Neural cell (in vitro differentiated cells): Measurements from ENCODE around the gene PCDH9. TPM values are rescaled to one million over a fixed set of nuclear protein-coding genes. Genes with fewer than 3 reads are reported as not detected.

Source experiments
- H2AFZ ChIP-seq: fragments of 200-600, 300-800 bp; sonication (generic), shearing (Covaris generic); 2 replicates; pipeline ENCODE4 v1.6.0; 2014; ENCODE audit warnings: low read depth, mild to moderate bottlenecking, antibody characterized with exemption, low read length, moderate library complexity
- H3F3A ChIP-seq: fragments of 200-600 bp; shearing (Covaris generic); 2 replicates; pipeline ENCODE4 v1.6.1; 2016; ENCODE audit warnings: mild to moderate bottlenecking, moderate library complexity, mixed read lengths, antibody characterized with exemption, low read length; ENCODE audit not compliant: insufficient read depth, poor library complexity, severe bottlenecking
- H3K27ac ChIP-seq: fragments of 200-600, 300-800 bp; sonication (generic), shearing (Covaris generic); 2 replicates; pipeline ENCODE4 v1.5.1; 2014; ENCODE audit warnings: mild to moderate bottlenecking, low read length, moderate library complexity
- H3K27me3 ChIP-seq: fragments of 300-800, 200-600 bp; sonication (generic), shearing (Covaris generic); 2 replicates; pipeline ENCODE4 v1.6.0; 2014; ENCODE audit warnings: mild to moderate bottlenecking, low read depth, low read length, moderate library complexity; ENCODE audit not compliant: insufficient read depth
- H3K36me3 ChIP-seq: fragments of 300-800, 200-600 bp; sonication (generic), shearing (Covaris generic); 2 replicates; pipeline ENCODE4 v1.5.1; 2014; ENCODE audit warnings: mild to moderate bottlenecking, antibody characterized with exemption, low read length, moderate library complexity; ENCODE audit not compliant: insufficient read depth
- H3K4me2 ChIP-seq: fragments of 300-800, 200-600 bp; sonication (generic), shearing (Covaris generic); 2 replicates; pipeline ENCODE4 v1.6.0; 2014; ENCODE audit warnings: mild to moderate bottlenecking, low read length
- H3K4me3 ChIP-seq: fragments of 300-800, 200-600 bp; sonication (generic), shearing (Covaris generic); 2 replicates; pipeline ENCODE4 v1.5.1; 2014; ENCODE audit warnings: mild to moderate bottlenecking, low read length, moderate library complexity
- H3K79me2 ChIP-seq: fragments of 200-600 bp; shearing (Covaris generic); replicated peaks from 2 replicates; pipeline ENCODE4 v1.6.0; 2014; ENCODE audit warnings: mild to moderate bottlenecking, low read length, moderate library complexity; ENCODE audit not compliant: insufficient read depth
- H3K9ac ChIP-seq: fragments of 300-800, 200-600 bp; sonication (generic), shearing (Covaris generic); 2 replicates; pipeline ENCODE4 v1.6.1; 2016; ENCODE audit warnings: mild to moderate bottlenecking, low read length, mixed read lengths
- H3K9me2 ChIP-seq: fragments of 200-600 bp; shearing (Covaris generic); 2 replicates; pipeline ENCODE4 v1.6.1; 2016; ENCODE audit warnings: mild to moderate bottlenecking, low read length, mixed read lengths; ENCODE audit not compliant: insufficient read depth
- H3K9me3 ChIP-seq: fragments of 200-600, 300-800 bp; sonication (generic), shearing (Covaris generic); 2 replicates; pipeline ENCODE4 v1.6.1; 2016; ENCODE audit warnings: mild to moderate bottlenecking, mixed run types, low read length, moderate library complexity, mixed read lengths
- H4K20me1 ChIP-seq: fragments of 200-600 bp; shearing (Covaris generic); 2 replicates; pipeline ENCODE4 v1.6.1; 2016; ENCODE audit warnings: mild to moderate bottlenecking, mixed run types; ENCODE audit not compliant: insufficient read depth
- CTCF ChIP-seq: fragments of 450-650 bp; IDR thresholded peaks from 2 replicates; pipeline ENCODE4 v1.5.1; 2014; ENCODE audit warnings: antibody characterized with exemption, mild to moderate bottlenecking, moderate library complexity; ENCODE audit not compliant: poor library complexity, severe bottlenecking
- EP300 ChIP-seq: fragments of 450-650 bp; conservative IDR thresholded peaks from 2 replicates; pipeline ENCODE4 v1.6.1; 2014; ENCODE audit warnings: antibody characterized with exemption, mild to moderate bottlenecking, moderate library complexity; ENCODE audit not compliant: poor library complexity, severe bottlenecking
- EZH2 ChIP-seq: fragments of 200-600, 300-800 bp; shearing (Covaris generic), sonication (generic); IDR thresholded peaks from 2 replicates; pipeline ENCODE4 v1.6.1; 2014; ENCODE audit warnings: antibody characterized with exemption, low read length, borderline replicate concordance, mild to moderate bottlenecking; ENCODE audit not compliant: insufficient read depth, poor library complexity, severe bottlenecking
- MXI1 ChIP-seq: fragments of 450-650 bp; conservative IDR thresholded peaks from 2 replicates; pipeline ENCODE4 v1.6.1; 2014; ENCODE audit warnings: antibody characterized with exemption, mild to moderate bottlenecking; ENCODE audit not compliant: poor library complexity, severe bottlenecking
- POLR2AphosphoS5 ChIP-seq: IDR thresholded peaks from 2 replicates; pipeline ENCODE4 v1.6.1; 2012
- RAD21 ChIP-seq: fragments of 450-650 bp; conservative IDR thresholded peaks from 2 replicates; pipeline ENCODE4 v1.6.1; 2014; ENCODE audit warnings: antibody characterized with exemption, mild to moderate bottlenecking, moderate library complexity
- SMC3 ChIP-seq: fragments of 450-650 bp; conservative IDR thresholded peaks from 2 replicates; pipeline ENCODE4 v1.6.1; 2014; ENCODE audit warnings: antibody characterized with exemption, mild to moderate bottlenecking, moderate library complexity; ENCODE audit not compliant: poor library complexity
- TAF1 ChIP-seq: IDR thresholded peaks from 2 replicates; pipeline ENCODE4 v1.6.1; 2012; ENCODE audit warnings: low read depth
- polyA plus RNA-seq: library from polyadenylated mRNA; depleted of rRNA; stranded (reverse); fragments of >200 nt; gene quantifications from 2 replicates; pipeline ENCODE4 v1.2.3, GENCODE V29; 2014

PCDH9 gene
- polyA plus RNA-seq, 1 donor from 2014 or later: 4.6 TPM

- Histone ChIP-seq H3F3A (no peaks in the 10 kb centered on the region), H4K20me1 (no peaks in the 10 kb centered on the region), H3K27me3 (no peaks in the 10 kb centered on the region), H2AFZ (no peak overlapping the region), H3K79me2 (no peaks in the 10 kb centered on the region), H3K9ac (no peak overlapping the region), H3K9me3 (no peaks in the 10 kb centered on the region), H3K36me3 (no peaks in the 10 kb centered on the region), H3K4me2 (no peak overlapping the region), H3K27ac (no peak overlapping the region), H3K4me3 (no peak overlapping the region), H3K9me2 (no peaks in the 10 kb centered on the region)
- TF ChIP-seq SMC3 (no peak), MXI1 (no peak)
These were observed 158.1 kb downstream of the PCDH9 start for GRCh38 chr13:67071918-67072598.

GRCh38 chr13:67070306-67070705 lies 159.8 kb downstream of the PCDH9 start:
- Histone ChIP-seq H3K27me3 (no peaks in the 10 kb centered on the region), H2AFZ (no peak overlapping the region), H3K4me2 (no peak overlapping the region), H3K9me2 (no peaks in the 10 kb centered on the region), H4K20me1 (no peaks in the 10 kb centered on the region), H3K4me3 (no peak overlapping the region), H3K27ac (no peak overlapping the region), H3K36me3 (no peaks in the 10 kb centered on the region), H3F3A (no peaks in the 10 kb centered on the region), H3K79me2 (no peaks in the 10 kb centered on the region), H3K9ac (no peak overlapping the region), H3K9me3 (no peaks in the 10 kb centered on the region)
- TF ChIP-seq MXI1: no peak
- TF ChIP-seq EP300: no peak
- TF ChIP-seq RAD21: no peak
- no peak for TF ChIP-seq TAF1

GRCh38 chr13:67069117-67069767 lies 160.9 kb downstream of the PCDH9 start:
- Histone ChIP-seq H3K27me3 (no peaks in the 10 kb centered on the region), H3K79me2 (no peaks in the 10 kb centered on the region), H4K20me1 (no peaks in the 10 kb centered on the region), H2AFZ (no peak overlapping the region), H3K4me3 (no peak overlapping the region), H3K9ac (no peak overlapping the region), H3K4me2 (no peak overlapping the region), H3F3A (no peaks in the 10 kb centered on the region), H3K36me3 (no peaks in the 10 kb centered on the region), H3K9me2 (no peaks in the 10 kb centered on the region), H3K27ac (no peak overlapping the region), H3K9me3 (no peaks in the 10 kb centered on the region)
- no peak for TF ChIP-seq CTCF
- TF ChIP-seq EZH2: no peak
- TF ChIP-seq POLR2AphosphoS5: peak; percentile 43
- TF ChIP-seq TAF1: no peak
- TF ChIP-seq EP300: no peak
